ENCODE results near the gene CNTN3.

DNA sequence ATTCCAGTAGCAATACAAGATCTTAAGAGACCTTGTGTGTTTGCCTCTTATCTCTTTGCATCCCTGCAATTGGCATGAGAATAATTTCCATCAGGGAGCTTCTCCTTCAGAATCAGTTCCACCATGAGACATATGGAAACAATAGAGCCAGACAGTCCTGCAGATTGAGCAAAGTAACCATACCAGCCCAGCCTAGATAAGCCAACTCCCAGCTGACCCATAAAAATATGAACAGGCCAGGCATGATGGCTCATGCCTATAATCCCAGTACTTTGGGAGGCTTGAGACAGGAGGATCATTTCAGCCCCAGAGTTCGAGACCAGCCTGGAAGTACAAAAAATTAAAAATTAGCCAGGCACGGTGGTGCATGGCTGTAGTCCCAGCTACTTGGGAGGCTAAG lies 12.7 kb downstream of the CNTN3 start:
- TF ChIP-seq CTCF (tag by site-specific recombination; IDR thresholded peaks at IDR 0.05), result no peak
- TF ChIP-seq ZNF16 (tag by site-specific recombination; IDR thresholded peaks at IDR 0.05; ENCODE audit: low read depth), result no peak
- TF ChIP-seq ZNF747 (tag by site-specific recombination; IDR thresholded peaks at IDR 0.05), result no peak
- TF ChIP-seq SALL2 (tag by site-specific recombination; IDR thresholded peaks at IDR 0.05; ENCODE audit: borderline replicate concordance), result no peak
- TF ChIP-seq ZNF18 (tag by site-specific recombination; IDR thresholded peaks at IDR 0.05), result no peak
